ENCODE results near the gene SSR3.
"Not testable (repeated sequence)": the region's sequence is repeated elsewhere in the genome, so short reads cannot be mapped to it uniquely, and the experiment has no call there.

The SSR3 gene

GRCh38 chr3:156554842-156555687 is at the start of gene SSR3:
SSR3 (minus strand) TSS chr3:156555117; CDS start chr3:156555089, 28 bp downstream.
- DNase-seq: peak; percentile 95

GRCh38 chr3:156604064-156604641 is 49.2 kb upstream of the SSR3 start:
- DNase-seq: no peak

- no peak for DNase-seq
These were observed 48.6 kb upstream of the SSR3 start for GRCh38 chr3:156603379-156604017.

- DNase-seq: no peak
These were observed 47.5 kb upstream of the SSR3 start for GRCh38 chr3:156602424-156602823.

GRCh38 chr3:156601497-156601896 is 46.6 kb upstream of the SSR3 start:
- no peak for DNase-seq

- no peak for DNase-seq
These were observed 45.9 kb upstream of the SSR3 start for GRCh38 chr3:156600834-156601233.

- no peak for DNase-seq
These were observed 44.4 kb upstream of the SSR3 start for GRCh38 chr3:156599089-156599874.

- DNase-seq: no peak
These were observed 43.5 kb upstream of the SSR3 start for GRCh38 chr3:156598413-156598812.

GRCh38 chr3:156594219-156594683 is 39.3 kb upstream of the SSR3 start:
- no peak for DNase-seq

GRCh38 chr3:156593814-156594213 is 38.9 kb upstream of the SSR3 start:
- no peak for DNase-seq

- not testable (repeated sequence) for DNase-seq
These were observed 34.9 kb upstream of the SSR3 start for GRCh38 chr3:156589806-156590205.

GRCh38 chr3:156587760-156588069 is 32.8 kb upstream of the SSR3 start:
- no peak for DNase-seq

- peak; percentile 48 for DNase-seq
These were observed 32.2 kb upstream of the SSR3 start for GRCh38 chr3:156586905-156587759.

- DNase-seq: no peak
These were observed 28.6 kb upstream of the SSR3 start for GRCh38 chr3:156583469-156583868.

- no peak for DNase-seq
These were observed 27.7 kb upstream of the SSR3 start for GRCh38 chr3:156582532-156583183.

- DNase-seq: no peak
These were observed 27.0 kb upstream of the SSR3 start for GRCh38 chr3:156581954-156582353.

GRCh38 chr3:156581033-156581432 is 26.1 kb upstream of the SSR3 start:
- no peak for DNase-seq

GRCh38 chr3:156579427-156579851 is 24.5 kb upstream of the SSR3 start:
- peak; percentile 56 for DNase-seq

GRCh38 chr3:156577736-156578135 is 22.8 kb upstream of the SSR3 start:
- DNase-seq: no peak

- no peak for DNase-seq
These were observed 21.9 kb upstream of the SSR3 start for GRCh38 chr3:156576651-156577348.

GRCh38 chr3:156576051-156576450 is 21.1 kb upstream of the SSR3 start:
- DNase-seq: no peak
